MG63 (cell line): ENCODE results near the gene SLC22A6. TPM values are rescaled to one million over a fixed set of nuclear protein-coding genes. Genes with fewer than 3 reads are reported as not detected.

Experiments
- DNase-seq: peaks from one replicate; pipeline ENCODE4 v3.0.0-alpha.2; 2020
- H3K27me3 ChIP-seq: fragments of 250-450 bp; sonication (Bioruptor Pico); 2 replicates; pipeline ENCODE4 v1.5.1; 2020; ENCODE audit warnings: mild to moderate bottlenecking, moderate library complexity
- H3K36me3 ChIP-seq: fragments of 250-450 bp; sonication (Bioruptor Pico); 2 replicates; pipeline ENCODE4 v1.5.1; 2020; ENCODE audit warnings: mild to moderate bottlenecking, moderate library complexity
- H3K4me3 ChIP-seq: fragments of 250-450 bp; sonication (Bioruptor Pico); 2 replicates; pipeline ENCODE4 v1.5.1; 2020; ENCODE audit warnings: mild to moderate bottlenecking, moderate library complexity
- H3K9me3 ChIP-seq: fragments of 250-450 bp; sonication (Bioruptor Pico); 2 replicates; pipeline ENCODE4 v1.5.1; 2020; ENCODE audit warnings: mild to moderate bottlenecking, moderate library complexity
- total RNA-seq: library from RNA; depleted of rRNA; stranded (reverse); fragments of >200 nt; shearing (Covaris generic); gene quantifications from 2 replicates; pipeline ENCODE4 v1.2.3, GENCODE V29; 2014; ENCODE audit warnings: low replicate concordance

Gene SLC22A6
- total RNA-seq, 1 experiment from 2014 or later = not detected

- Histone ChIP-seq H3K4me3 (no peak overlapping the region), H3K36me3 (no peaks in the 10 kb centered on the region), H3K27me3 (no peaks in the 10 kb centered on the region), H3K9me3 (no peaks in the 10 kb centered on the region)
- DNase-seq = no peak
Observed at GRCh38 chr11:62999649-63000048, 14.9 kb upstream of the SLC22A6 start.

- H3K4me3 ChIP-seq = no peak overlapping the region
- no peaks in the 10 kb centered on the region for H3K27me3 ChIP-seq
- no peaks in the 10 kb centered on the region for H3K36me3 ChIP-seq
- no peak for DNase-seq
- H3K9me3 ChIP-seq = no peaks in the 10 kb centered on the region
Observed at GRCh38 chr11:62999156-62999555, 14.4 kb upstream of the SLC22A6 start.

GRCh38 chr11:62996271-62996670 lies 11.5 kb upstream of the SLC22A6 start:
- Histone ChIP-seq H3K4me3 (no peak overlapping the region), H3K36me3 (no peaks in the 10 kb centered on the region), H3K27me3 (no peaks in the 10 kb centered on the region), H3K9me3 (no peaks in the 10 kb centered on the region)
- DNase-seq = no peak

- H3K36me3 ChIP-seq = no peaks in the 10 kb centered on the region
- no peaks in the 10 kb centered on the region for H3K27me3 ChIP-seq
- no peaks in the 10 kb centered on the region for H3K9me3 ChIP-seq
- DNase-seq = no peak
- H3K4me3 ChIP-seq = no peak overlapping the region
Observed at GRCh38 chr11:62994775-62995174, 10.0 kb upstream of the SLC22A6 start.

- Histone ChIP-seq H3K9me3 (no peaks in the 10 kb centered on the region), H3K4me3 (no peak overlapping the region), H3K27me3 (peaks cover 3% of the 10 kb centered on the region; the same call in 1 of the 2 replicates), H3K36me3 (no peaks in the 10 kb centered on the region)
- no peak for DNase-seq
Observed at GRCh38 chr11:62988276-62988675, 3.5 kb upstream of the SLC22A6 start.

GRCh38 chr11:62985041-62985750 lies 429 bp upstream of the SLC22A6 start:
- Histone ChIP-seq H3K4me3 (no peak overlapping the region), H3K27me3 (peaks cover 5% of the 10 kb centered on the region; the same call in 1 of the 2 replicates), H3K36me3 (no peaks in the 10 kb centered on the region), H3K9me3 (no peaks in the 10 kb centered on the region)
- no peak for DNase-seq

- Histone ChIP-seq H3K27me3 (peaks cover 5% of the 10 kb centered on the region; the same call in 1 of the 2 replicates), H3K9me3 (no peaks in the 10 kb centered on the region), H3K36me3 (no peaks in the 10 kb centered on the region), H3K4me3 (no peak overlapping the region)
- DNase-seq = no peak
Observed at GRCh38 chr11:62983536-62984199, 1.1 kb downstream of the SLC22A6 start.

- peaks cover 4% of the 10 kb centered on the region; the same call in 1 of the 2 replicates for H3K27me3 ChIP-seq
- H3K36me3 ChIP-seq = no peaks in the 10 kb centered on the region
- H3K9me3 ChIP-seq = no peaks in the 10 kb centered on the region
- DNase-seq = no peak
- H3K4me3 ChIP-seq = no peak overlapping the region
Observed at GRCh38 chr11:62981743-62982142, 3.0 kb downstream of the SLC22A6 start.

GRCh38 chr11:62980133-62980760 lies 4.5 kb downstream of the SLC22A6 start:
- H3K36me3 ChIP-seq = no peaks in the 10 kb centered on the region
- DNase-seq = no peak
- H3K9me3 ChIP-seq = no peaks in the 10 kb centered on the region
- H3K4me3 ChIP-seq = no peak overlapping the region
- 0 out of 2 replicates have a peak, but pooled peaks cover 2% of the 10 kb centered on the region for H3K27me3 ChIP-seq

GRCh38 chr11:62976109-62976508 lies 8.7 kb downstream of the SLC22A6 start:
- Histone ChIP-seq H3K36me3 (no peaks in the 10 kb centered on the region), H3K4me3 (no peak overlapping the region), H3K27me3 (no peaks in the 10 kb centered on the region), H3K9me3 (no peaks in the 10 kb centered on the region)
- DNase-seq = no peak

- H3K4me3 ChIP-seq = no peak overlapping the region
- H3K9me3 ChIP-seq = no peaks in the 10 kb centered on the region
- 0 out of 2 replicates have a peak, but pooled peaks cover 3% of the 10 kb centered on the region for H3K27me3 ChIP-seq
- DNase-seq = peak; percentile 63
- H3K36me3 ChIP-seq = no peaks in the 10 kb centered on the region
Observed at GRCh38 chr11:62974848-62975522, 9.8 kb downstream of the SLC22A6 start.

GRCh38 chr11:62965574-62965973 lies 19.2 kb downstream of the SLC22A6 start:
- no peaks in the 10 kb centered on the region; the same call in 1 of the 2 replicates for H3K9me3 ChIP-seq
- DNase-seq = no peak
- peaks cover 18% of the 10 kb centered on the region for H3K27me3 ChIP-seq
- H3K36me3 ChIP-seq = no peaks in the 10 kb centered on the region
- H3K4me3 ChIP-seq = no peak overlapping the region

GRCh38 chr11:62962391-62962790 lies 22.4 kb downstream of the SLC22A6 start:
- 0 out of 2 replicates have a peak, but pooled peaks cover 2% of the 10 kb centered on the region for H3K27me3 ChIP-seq
- DNase-seq = peak; percentile 27
- H3K9me3 ChIP-seq = no peaks in the 10 kb centered on the region
- H3K4me3 ChIP-seq = no peak overlapping the region
- H3K36me3 ChIP-seq = no peaks in the 10 kb centered on the region

- H3K36me3 ChIP-seq = no peaks in the 10 kb centered on the region
- no peaks in the 10 kb centered on the region for H3K9me3 ChIP-seq
Observed at GRCh38 chr11:62961017-62961570, 23.7 kb downstream of the SLC22A6 start.

GRCh38 chr11:62959422-62959980 lies 25.3 kb downstream of the SLC22A6 start:
- Histone ChIP-seq H3K36me3 (no peaks in the 10 kb centered on the region), H3K4me3 (no peak overlapping the region), H3K9me3 (no peaks in the 10 kb centered on the region), H3K27me3 (no peaks in the 10 kb centered on the region)
- no peak for DNase-seq

More at GRCh38 chr11:62961017-62961570, 23.7 kb downstream of the SLC22A6 start:
- 0 out of 2 replicates have a peak, but pooled peaks cover 2% of the 10 kb centered on the region for H3K27me3 ChIP-seq
- no peak for DNase-seq
- no peak overlapping the region for H3K4me3 ChIP-seq
